D721Med (cell line): ENCODE data around the gene TRAF1.

Experiments used
- DNase-seq: peaks from one replicate; pipeline ENCODE4 v3.0.0; 2011; ENCODE audit warnings: low spot score; ENCODE audit not compliant: insufficient read length
- FAIRE-seq: peaks from 2 replicates; lab custom pipeline; 2011; peaks lifted over from hg19 to GRCh38; lab: Jason Lieb, UNC
- CTCF ChIP-seq: IDR thresholded peaks from 2 replicates; pipeline ENCODE4 v1.5.1; 2012; ENCODE audit warnings: mild to moderate bottlenecking, control low read depth; ENCODE audit not compliant: insufficient read depth; ENCODE audit errors: missing control alignments

The TRAF1 gene

GRCh38 chr9:120913647-120914264 lies 12.8 kb downstream of the TRAF1 start:
- FAIRE-seq (no peak), DNase-seq (no peak)
- TF ChIP-seq CTCF: no peak

- DNase-seq: no peak
- no peak for FAIRE-seq
- no peak for TF ChIP-seq CTCF
Observed at GRCh38 chr9:120912958-120913646, 13.5 kb downstream of the TRAF1 start.

DNA sequence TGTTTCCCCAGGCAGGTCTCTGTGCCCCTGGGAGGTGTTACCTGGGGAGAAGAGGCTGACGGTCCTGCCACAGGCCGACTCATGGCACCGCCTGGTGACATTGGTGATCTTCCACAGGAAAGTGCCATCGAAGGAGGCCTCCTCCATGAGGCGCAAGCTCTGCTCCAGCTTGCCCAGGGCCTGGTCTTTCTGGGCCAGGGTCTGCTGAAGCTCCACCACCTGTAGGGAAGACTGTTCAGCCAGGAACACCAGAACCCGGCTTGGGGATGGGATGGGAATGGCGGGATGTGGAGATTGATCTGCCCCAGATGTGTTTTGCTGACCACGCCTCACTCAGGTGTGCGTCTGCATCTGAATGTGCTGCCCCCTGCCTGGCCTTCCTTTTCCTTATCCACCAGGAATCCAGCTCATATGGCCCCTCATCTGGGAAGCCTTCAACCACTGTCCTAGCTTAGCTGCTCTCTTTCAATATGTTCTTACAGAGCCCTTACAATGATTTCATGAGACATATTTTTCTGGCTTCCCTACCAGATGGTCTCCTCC lies 15.2 kb downstream of the TRAF1 start:
- DNase-seq (no peak), FAIRE-seq (no peak)
- TF ChIP-seq CTCF: no peak

- TF ChIP-seq CTCF: no peak
- DNase-seq (no peak), FAIRE-seq (no peak)
Observed at GRCh38 chr9:120910643-120911042, 16.0 kb downstream of the TRAF1 start.

- DNase-seq (no peak), FAIRE-seq (no peak)
- no peak for TF ChIP-seq CTCF
Observed at GRCh38 chr9:120909904-120910303, 16.7 kb downstream of the TRAF1 start.

- FAIRE-seq (no peak), DNase-seq (no peak)
- TF ChIP-seq CTCF: no peak
Observed at GRCh38 chr9:120905315-120906164, 21.1 kb downstream of the TRAF1 start.
